HCT116 (cell line): ENCODE measurements around the gene LRP2BP. TPM values are rescaled to one million over a fixed set of nuclear protein-coding genes. Genes with fewer than 3 reads are reported as not detected.

Experiments
- ATAC-seq: fragments of 200-7000 bp; cut with Tn5 transposase; 2 replicates; pipeline ENCODE4 v1.9.1; 2020; ENCODE audit warnings: mild to moderate bottlenecking, moderate library complexity
- BruUV-seq: library from RNA; stranded (reverse); fragments of 400-500 nt; replicated peaks from 2 replicates; lab custom pipeline; 2021; lab: Mats Ljungman, UMichigan
- CTCF ChIA-PET: fragments of 300-600 bp; sonication (Branson Sonifier 250); formaldehyde crosslinking; loops from one replicate; lab custom pipeline; 2021; ENCODE audit warnings: antibody characterized with exemption; lab: Charles Lee
- POLR2A ChIA-PET: fragments of 300-600, 350-600 bp; sonication (Branson Sonifier 250); formaldehyde crosslinking; loops from one replicate; lab custom pipeline; 2021; ENCODE audit warnings: antibody characterized with exemption; lab: Charles Lee
- RAD21 ChIA-PET, 2 experiments: fragments of 300-600 bp; sonication (Branson Sonifier 250); formaldehyde crosslinking; loops; one replicate each; lab custom pipeline; 2023; ENCODE audit warnings: low total read pairs in 2 of 2; ENCODE audit not compliant: uncharacterized antibody in 2 of 2, unreplicated experiment in 2 of 2, low non-redundant PET in 1 of 2; lab: Charles Lee
- DNase-seq: peaks from one replicate; pipeline ENCODE4 v3.0.0-alpha.2; 2010; ENCODE audit warnings: low read depth, low spot score
- H2AFZ ChIP-seq: fragments of 200-600 bp; shearing (Covaris generic), sonication (generic); 2 replicates; pipeline ENCODE4 v1.6.1; 2017; ENCODE audit warnings: low read depth, mixed run types, mixed read lengths, antibody characterized with exemption, low read length; ENCODE audit not compliant: poor library complexity, severe bottlenecking
- H3K27ac ChIP-seq: 2 replicates; pipeline ENCODE4 v1.5.1; 2012; ENCODE audit warnings: low read depth, low read length
- H3K27me3 ChIP-seq: fragments of 200-600 bp; sonication (generic); 2 replicates; pipeline ENCODE4 v1.6.1; 2016; ENCODE audit warnings: mixed run types, low read length, mixed read lengths; ENCODE audit not compliant: insufficient read depth
- H3K36me3 ChIP-seq, 2 experiments: fragments of 200-500 bp in 1 of 2; fragments of 200-600 bp in 1 of 2; sonication (Bioruptor generic) in 1 of 2; sonication (generic) in 1 of 2; 2 replicates each; pipeline versions ENCODE4 v1.5.1 to v1.6.1; 2014 to 2016; ENCODE audit warnings: low read length in 2 of 2, inconsistent platforms in 1 of 2, mixed read lengths in 1 of 2, mixed run types in 1 of 2; ENCODE audit not compliant: insufficient read depth in 2 of 2, control insufficient read depth in 1 of 2
- H3K4me1 ChIP-seq, 2 experiments: fragments of 200-600 bp in 1 of 2; sonication (generic) in 1 of 2; 2 replicates each; pipeline versions ENCODE4 v1.5.1 to v1.6.1; 2012 to 2017; ENCODE audit warnings: low read length in 2 of 2, inconsistent platforms in 1 of 2, mild to moderate bottlenecking in 1 of 2, mixed read lengths in 1 of 2, mixed run types in 1 of 2, moderate library complexity in 1 of 2; ENCODE audit not compliant: insufficient read depth in 2 of 2, control insufficient read depth in 1 of 2
- H3K4me2 ChIP-seq: fragments of 200-600 bp; sonication (generic); 2 replicates; pipeline ENCODE4 v1.6.1; 2017; ENCODE audit warnings: mixed run types, low read length, mixed read lengths
- H3K4me3 ChIP-seq, 2 experiments: fragments of 200-600 bp in 1 of 2; sonication (generic) in 1 of 2; replicated peaks in 1 of 2; 2 replicates each; pipeline ENCODE4 v1.5.1; 2011 to 2016; ENCODE audit warnings: low read length in 2 of 2, control low read depth in 1 of 2, low read depth in 1 of 2, mild to moderate bottlenecking in 1 of 2, mixed read lengths in 1 of 2, mixed run types in 1 of 2
- H3K79me2 ChIP-seq: fragments of 200-600 bp; sonication (generic); 2 replicates; pipeline ENCODE4 v1.6.1; 2017; ENCODE audit warnings: mild to moderate bottlenecking, mixed run types, low read length, moderate library complexity, mixed read lengths; ENCODE audit not compliant: insufficient read depth
- H3K9ac ChIP-seq: fragments of 200-600 bp; sonication (generic); 2 replicates; pipeline ENCODE4 v1.6.1; 2016; ENCODE audit warnings: low read length, mixed read lengths
- H3K9me2 ChIP-seq: fragments of 200-600 bp; sonication (generic), shearing (Covaris generic); 2 replicates; pipeline ENCODE4 v1.6.1; 2017; ENCODE audit warnings: mixed run types, mild to moderate bottlenecking, moderate library complexity; ENCODE audit not compliant: insufficient read depth
- H3K9me3 ChIP-seq, 2 experiments: fragments of 200-500 bp in 1 of 2; fragments of 200-600 bp in 1 of 2; sonication (Bioruptor generic) in 1 of 2; sonication (generic) in 1 of 2; 2 replicates each; pipeline ENCODE4 v1.6.1; 2014 to 2017; ENCODE audit warnings: low read length in 2 of 2, mixed read lengths in 2 of 2, inconsistent platforms in 1 of 2, low read depth in 1 of 2, mild to moderate bottlenecking in 1 of 2, mixed run types in 1 of 2, moderate library complexity in 1 of 2; ENCODE audit not compliant: control insufficient read depth in 1 of 2, insufficient read depth in 1 of 2
- H4K20me1 ChIP-seq: fragments of 200-600 bp; sonication (generic), shearing (Covaris generic); 2 replicates; pipeline ENCODE4 v1.6.1; 2017; ENCODE audit warnings: mixed run types, mild to moderate bottlenecking, moderate library complexity; ENCODE audit not compliant: insufficient read depth
- CBX3 ChIP-seq: IDR thresholded peaks from 2 replicates; pipeline ENCODE4 v1.6.1; 2012; ENCODE audit warnings: low read depth
- CEBPB ChIP-seq: IDR thresholded peaks from 2 replicates; pipeline ENCODE4 v1.6.1; 2012; ENCODE audit warnings: low read depth
- EGR1 ChIP-seq: IDR thresholded peaks from 2 replicates; pipeline ENCODE4 v1.6.1; 2012; ENCODE audit warnings: low read depth
- ELF1 ChIP-seq: IDR thresholded peaks from 2 replicates; pipeline ENCODE4 v1.6.1; 2012; ENCODE audit warnings: low read depth, borderline replicate concordance
- EZH2phosphoT487 ChIP-seq: fragments of 200-600 bp; IDR thresholded peaks from 2 replicates; pipeline ENCODE4 v1.6.1; 2018; ENCODE audit warnings: antibody characterized with exemption, borderline replicate concordance
- JUND ChIP-seq: IDR thresholded peaks from 2 replicates; pipeline ENCODE4 v1.6.1; 2012
- POLR2A ChIP-seq: IDR thresholded peaks from 2 replicates; pipeline ENCODE4 v1.7.0; 2011; ENCODE audit warnings: borderline replicate concordance; ENCODE audit not compliant: insufficient read depth, insufficient read length; ENCODE audit errors: extremely low read depth
- POLR2AphosphoS5 ChIP-seq: IDR thresholded peaks from 2 replicates; pipeline ENCODE4 v1.6.1; 2011; ENCODE audit warnings: mild to moderate bottlenecking, low read depth, low read length, moderate library complexity
- SIN3A ChIP-seq: IDR thresholded peaks from 2 replicates; pipeline ENCODE4 v1.6.1; 2012; ENCODE audit warnings: low read depth
- SP1 ChIP-seq: IDR thresholded peaks from 2 replicates; pipeline ENCODE4 v1.6.1; 2012; ENCODE audit warnings: low read depth
- YY1 ChIP-seq: IDR thresholded peaks from 2 replicates; pipeline ENCODE4 v1.6.1; 2011; ENCODE audit warnings: low read length, low read depth, moderate library complexity, mild to moderate bottlenecking; ENCODE audit not compliant: insufficient replicate concordance; ENCODE audit errors: extremely low read depth
- ZFX ChIP-seq: fragments of 450-650 bp; IDR thresholded peaks from 2 replicates; pipeline ENCODE4 v1.6.1; 2017
- ZNF274 ChIP-seq: fragments of 200-500 bp; sonication (Bioruptor generic); IDR thresholded peaks from 2 replicates; pipeline ENCODE4 v1.6.1; 2014; ENCODE audit warnings: mild to moderate bottlenecking, low read depth, low read length, inconsistent platforms
- intact Hi-C: fragments of 100-400 bp; cut with micrococcal nuclease; formaldehyde crosslinking; loops from 2 replicates; pipeline ENCODE4 v1.10.0; 2022
- total RNA-seq: library from RNA; stranded (reverse); gene quantifications from one replicate; pipeline ENCODE4 v1.2.1, GENCODE V29; 2021; ENCODE audit not compliant: unreplicated experiment
- TF ChIP-seq, protein P1 (sequence below): IDR thresholded peaks from 2 replicates; pipeline ENCODE4 v1.6.1; 2012
- TF ChIP-seq, protein P2 (sequence below): IDR thresholded peaks from 2 replicates; pipeline ENCODE4 v1.6.1; 2012
- TF ChIP-seq, protein P3 (sequence below): IDR thresholded peaks from 2 replicates; pipeline ENCODE4 v1.6.1; 2011; ENCODE audit warnings: mild to moderate bottlenecking, low read length, moderate library complexity; ENCODE audit not compliant: insufficient replicate concordance; ENCODE audit errors: extremely low read depth

Gene LRP2BP
- total RNA-seq, 1 experiment from 2014 or later = 2.9 TPM

DNA sequence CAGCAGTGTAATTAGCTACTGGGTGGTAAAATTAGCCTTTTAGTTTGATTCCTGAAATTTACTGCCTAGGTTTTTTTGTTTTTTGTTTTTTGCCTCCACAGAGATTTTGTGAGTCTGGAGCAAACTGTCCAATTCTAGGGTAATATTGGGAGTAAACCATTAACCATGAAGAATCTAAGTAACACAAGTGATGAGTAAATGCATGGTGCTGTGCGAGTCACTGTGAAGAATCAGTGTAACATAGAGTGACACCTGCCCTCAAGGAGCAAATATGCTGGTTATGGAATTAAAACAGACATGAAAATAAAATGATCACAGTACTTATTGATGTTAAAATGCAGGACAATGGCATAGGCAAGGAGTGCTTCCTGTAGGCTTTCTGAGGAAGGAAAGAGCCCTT, 60.1 kb downstream of the LRP2BP start:
- Histone ChIP-seq H3K79me2 (no peaks in the 10 kb centered on the region), H3K27ac (no peak overlapping the region), H3K9ac (no peak overlapping the region), H3K4me1 (no peaks in the 10 kb centered on the region), H3K9me3 (no peaks in the 10 kb centered on the region), H4K20me1 (no peaks in the 10 kb centered on the region), H3K4me3 (no peak overlapping the region), H3K36me3 (no peaks in the 10 kb centered on the region), H3K9me2 (no peaks in the 10 kb centered on the region), H3K4me2 (no peak overlapping the region), H2AFZ (no peak overlapping the region), H3K27me3 (no peaks in the 10 kb centered on the region)
- BruUV-seq = no TSS peak
- no peak for ATAC-seq
- ChIA-PET RAD21 (no interaction called here), CTCF (no interaction called here), POLR2A (no interaction called here)
- intact Hi-C loops = no loop called here
- TF ChIP-seq, protein P1, sequence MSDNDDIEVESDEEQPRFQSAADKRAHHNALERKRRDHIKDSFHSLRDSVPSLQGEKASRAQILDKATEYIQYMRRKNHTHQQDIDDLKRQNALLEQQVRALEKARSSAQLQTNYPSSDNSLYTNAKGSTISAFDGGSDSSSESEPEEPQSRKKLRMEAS = no peak
- TF ChIP-seq POLR2AphosphoS5 = no peak
- no peak for TF ChIP-seq CEBPB
- no peak for TF ChIP-seq CBX3
- no peak for TF ChIP-seq ZFX
- TF ChIP-seq EGR1 = no peak
- no peak for TF ChIP-seq POLR2A
- no peak for TF ChIP-seq SP1
- no peak for TF ChIP-seq ZNF274
- TF ChIP-seq SIN3A = no peak
- TF ChIP-seq, protein P2, sequence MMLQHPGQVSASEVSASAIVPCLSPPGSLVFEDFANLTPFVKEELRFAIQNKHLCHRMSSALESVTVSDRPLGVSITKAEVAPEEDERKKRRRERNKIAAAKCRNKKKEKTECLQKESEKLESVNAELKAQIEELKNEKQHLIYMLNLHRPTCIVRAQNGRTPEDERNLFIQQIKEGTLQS = no peak
- no peak for TF ChIP-seq EZH2phosphoT487
- DNase-seq = no peak

DNA sequence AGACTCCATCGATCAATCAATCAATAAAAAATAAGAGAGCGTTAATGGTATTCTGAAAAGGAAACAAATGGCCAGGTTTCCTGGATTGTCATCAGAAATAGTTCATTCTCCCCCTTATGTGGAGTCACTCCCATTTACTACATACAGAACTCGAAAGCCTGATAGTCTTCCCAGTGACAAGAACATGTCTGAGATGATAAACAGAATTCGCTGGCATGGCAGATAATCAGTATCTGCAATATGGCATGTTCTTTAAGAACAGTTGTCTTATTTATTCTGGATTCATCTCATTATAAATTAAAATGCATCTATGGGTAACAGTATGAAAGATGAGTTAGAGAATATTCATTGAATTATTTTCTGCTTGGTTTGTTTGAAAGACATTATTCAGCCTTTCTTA, 61.4 kb downstream of the LRP2BP start:
- Histone ChIP-seq H3K9me3 (no peaks in the 10 kb centered on the region), H3K9ac (no peak overlapping the region), H3K4me2 (no peak overlapping the region), H3K27ac (no peak overlapping the region), H3K4me1 (no peaks in the 10 kb centered on the region), H3K79me2 (no peaks in the 10 kb centered on the region), H3K27me3 (no peaks in the 10 kb centered on the region), H4K20me1 (no peaks in the 10 kb centered on the region), H2AFZ (no peak overlapping the region), H3K36me3 (no peaks in the 10 kb centered on the region), H3K4me3 (no peak overlapping the region), H3K9me2 (no peaks in the 10 kb centered on the region)
- ATAC-seq = no peak
- intact Hi-C loops = no loop called here
- no peak for TF ChIP-seq POLR2AphosphoS5
- no peak for TF ChIP-seq EGR1
- TF ChIP-seq, protein P3, sequence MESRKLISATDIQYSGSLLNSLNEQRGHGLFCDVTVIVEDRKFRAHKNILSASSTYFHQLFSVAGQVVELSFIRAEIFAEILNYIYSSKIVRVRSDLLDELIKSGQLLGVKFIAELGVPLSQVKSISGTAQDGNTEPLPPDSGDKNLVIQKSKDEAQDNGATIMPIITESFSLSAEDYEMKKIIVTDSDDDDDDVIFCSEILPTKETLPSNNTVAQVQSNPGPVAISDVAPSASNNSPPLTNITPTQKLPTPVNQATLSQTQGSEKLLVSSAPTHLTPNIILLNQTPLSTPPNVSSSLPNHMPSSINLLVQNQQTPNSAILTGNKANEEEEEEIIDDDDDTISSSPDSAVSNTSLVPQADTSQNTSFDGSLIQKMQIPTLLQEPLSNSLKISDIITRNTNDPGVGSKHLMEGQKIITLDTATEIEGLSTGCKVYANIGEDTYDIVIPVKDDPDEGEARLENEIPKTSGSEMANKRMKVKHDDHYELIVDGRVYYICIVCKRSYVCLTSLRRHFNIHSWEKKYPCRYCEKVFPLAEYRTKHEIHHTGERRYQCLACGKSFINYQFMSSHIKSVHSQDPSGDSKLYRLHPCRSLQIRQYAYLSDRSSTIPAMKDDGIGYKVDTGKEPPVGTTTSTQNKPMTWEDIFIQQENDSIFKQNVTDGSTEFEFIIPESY = no peak
- no peak for TF ChIP-seq JUND
- no peak for TF ChIP-seq ELF1
- TF ChIP-seq EZH2phosphoT487 = no peak
- no peak for TF ChIP-seq YY1
- CTCF ChIA-PET = no interaction called here
- no TSS peak for BruUV-seq
- RAD21 ChIA-PET = no interaction called here
- no peak for DNase-seq
- POLR2A ChIA-PET = no interaction called here
